Choroid plexus epithelial cell (primary cell): ENCODE results near the gene TRMO.

Experiments
- DNase-seq: peaks from one replicate; pipeline ENCODE4 v3.0.0-alpha.2; 2010; ENCODE audit warnings: low read depth
- H3K4me3 ChIP-seq: 2 replicates; pipeline ENCODE4 v1.5.1; 2011; ENCODE audit warnings: low read depth, mild to moderate bottlenecking, control low read depth, low read length, moderate library complexity
- TF ChIP-seq, protein P1 (sequence below): conservative IDR thresholded peaks from 2 replicates; pipeline ENCODE4 v1.5.1; 2011; ENCODE audit warnings: low read depth, mild to moderate bottlenecking, control low read depth, inconsistent platforms, low read length, moderate library complexity

Gene TRMO

DNA sequence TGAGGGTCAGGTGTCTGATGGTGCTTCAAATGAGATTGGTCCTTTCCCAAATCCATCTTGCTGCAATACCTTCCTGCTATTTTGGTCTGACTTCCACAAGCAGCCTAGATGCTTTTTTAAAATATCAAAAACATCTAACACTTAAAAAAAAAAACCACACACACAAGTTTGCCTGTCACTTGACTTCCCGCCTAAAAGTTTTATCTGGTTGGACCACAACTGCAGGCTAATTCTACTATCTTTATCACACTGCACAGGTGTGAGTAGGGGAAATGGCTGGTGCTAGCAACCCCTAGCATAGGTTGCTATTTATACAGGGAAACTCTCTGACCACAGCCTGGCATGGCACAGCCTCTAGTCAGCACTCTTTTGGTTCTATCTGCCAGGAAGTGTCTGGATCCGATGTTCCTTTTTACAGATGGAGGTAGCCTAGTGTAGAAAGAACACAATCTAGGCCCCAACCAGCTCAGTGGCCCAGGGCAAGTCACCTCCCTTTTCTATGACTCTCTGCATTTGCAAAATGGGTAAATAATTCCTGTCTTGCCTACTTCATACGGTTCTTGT lies 15.9 kb upstream of the TRMO start, which contains the start of gene HEMGN:
TSS of gene HEMGN (minus strand) at position 92 of the 564 bp plus-strand sequence. CDS start at position 56, 36 bp downstream.
- TF ChIP-seq, protein P1, sequence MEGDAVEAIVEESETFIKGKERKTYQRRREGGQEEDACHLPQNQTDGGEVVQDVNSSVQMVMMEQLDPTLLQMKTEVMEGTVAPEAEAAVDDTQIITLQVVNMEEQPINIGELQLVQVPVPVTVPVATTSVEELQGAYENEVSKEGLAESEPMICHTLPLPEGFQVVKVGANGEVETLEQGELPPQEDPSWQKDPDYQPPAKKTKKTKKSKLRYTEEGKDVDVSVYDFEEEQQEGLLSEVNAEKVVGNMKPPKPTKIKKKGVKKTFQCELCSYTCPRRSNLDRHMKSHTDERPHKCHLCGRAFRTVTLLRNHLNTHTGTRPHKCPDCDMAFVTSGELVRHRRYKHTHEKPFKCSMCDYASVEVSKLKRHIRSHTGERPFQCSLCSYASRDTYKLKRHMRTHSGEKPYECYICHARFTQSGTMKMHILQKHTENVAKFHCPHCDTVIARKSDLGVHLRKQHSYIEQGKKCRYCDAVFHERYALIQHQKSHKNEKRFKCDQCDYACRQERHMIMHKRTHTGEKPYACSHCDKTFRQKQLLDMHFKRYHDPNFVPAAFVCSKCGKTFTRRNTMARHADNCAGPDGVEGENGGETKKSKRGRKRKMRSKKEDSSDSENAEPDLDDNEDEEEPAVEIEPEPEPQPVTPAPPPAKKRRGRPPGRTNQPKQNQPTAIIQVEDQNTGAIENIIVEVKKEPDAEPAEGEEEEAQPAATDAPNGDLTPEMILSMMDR: no peak

DNA sequence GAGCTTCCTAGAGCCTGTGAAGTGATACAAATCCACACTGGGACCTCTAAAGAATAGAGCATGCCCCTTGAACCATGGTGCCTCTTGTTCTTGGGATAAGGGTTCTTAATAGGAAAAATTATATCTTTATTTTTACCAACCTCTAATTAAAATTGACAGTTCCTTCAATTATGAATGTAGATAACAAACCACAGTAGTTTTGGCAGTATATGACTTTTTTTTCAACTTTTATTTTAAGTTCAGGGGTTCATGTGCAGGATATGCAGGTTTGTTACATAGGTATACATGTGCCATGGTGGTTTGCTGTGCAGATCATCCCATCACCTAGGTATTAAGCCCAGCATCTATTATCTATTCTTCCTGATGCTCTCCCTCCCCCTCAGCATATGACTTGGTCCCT lies 14.7 kb upstream of the TRMO start:
- no peak for DNase-seq
- TF ChIP-seq, protein P1: no peak
- no peak overlapping the region for H3K4me3 ChIP-seq

More for the DNA sequence above, 15.9 kb upstream of the TRMO start, which contains the start of gene HEMGN:
- no peak within 1 kb of the TSS for H3K4me3 ChIP-seq
- no peak for DNase-seq

- H3K4me3 ChIP-seq: no peak overlapping the region
- no peak for DNase-seq
- TF ChIP-seq, protein P1: no peak
Observed at GRCh38 chr9:97935276-97935675, 13.0 kb upstream of the TRMO start.

DNA sequence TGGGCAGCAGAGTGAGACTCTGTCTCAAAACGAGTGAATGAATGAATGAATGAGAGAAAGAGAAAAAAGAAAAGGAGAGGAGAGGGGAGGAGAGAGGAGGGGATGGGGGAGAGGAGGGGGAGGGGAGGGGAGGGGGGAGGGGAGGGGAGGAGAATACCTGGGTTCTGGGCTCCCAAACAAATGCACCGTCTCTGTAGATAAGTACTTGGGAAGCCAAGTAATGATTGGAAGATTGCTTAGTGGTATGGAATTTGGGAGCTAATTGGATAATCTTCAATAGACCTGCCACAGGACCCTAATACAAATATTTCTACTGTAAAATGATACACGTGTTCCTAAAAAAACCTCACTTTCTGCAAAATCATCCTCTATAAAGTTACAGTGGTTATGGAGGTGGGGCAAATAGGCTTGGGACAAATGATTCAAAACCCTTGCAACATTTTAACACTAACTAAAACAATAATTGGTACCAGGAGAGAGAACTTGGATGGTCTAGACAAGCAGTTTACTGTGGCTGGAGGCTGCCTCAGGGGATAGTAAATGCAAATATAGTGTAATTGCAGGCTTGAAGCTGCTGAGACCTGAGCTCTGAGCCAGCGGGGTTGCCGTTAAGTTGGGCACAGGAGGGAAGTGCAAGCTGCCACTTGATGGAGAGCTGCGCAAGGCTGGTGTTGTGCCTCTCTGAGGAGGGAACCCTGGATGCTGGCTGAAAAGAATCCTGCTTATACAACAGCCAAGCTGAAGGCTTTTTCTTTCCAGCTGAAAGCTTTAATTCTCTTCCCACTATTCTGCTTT lies 12.2 kb upstream of the TRMO start:
- TF ChIP-seq, protein P1: no peak
- no peak overlapping the region for H3K4me3 ChIP-seq
- DNase-seq: no peak

DNA sequence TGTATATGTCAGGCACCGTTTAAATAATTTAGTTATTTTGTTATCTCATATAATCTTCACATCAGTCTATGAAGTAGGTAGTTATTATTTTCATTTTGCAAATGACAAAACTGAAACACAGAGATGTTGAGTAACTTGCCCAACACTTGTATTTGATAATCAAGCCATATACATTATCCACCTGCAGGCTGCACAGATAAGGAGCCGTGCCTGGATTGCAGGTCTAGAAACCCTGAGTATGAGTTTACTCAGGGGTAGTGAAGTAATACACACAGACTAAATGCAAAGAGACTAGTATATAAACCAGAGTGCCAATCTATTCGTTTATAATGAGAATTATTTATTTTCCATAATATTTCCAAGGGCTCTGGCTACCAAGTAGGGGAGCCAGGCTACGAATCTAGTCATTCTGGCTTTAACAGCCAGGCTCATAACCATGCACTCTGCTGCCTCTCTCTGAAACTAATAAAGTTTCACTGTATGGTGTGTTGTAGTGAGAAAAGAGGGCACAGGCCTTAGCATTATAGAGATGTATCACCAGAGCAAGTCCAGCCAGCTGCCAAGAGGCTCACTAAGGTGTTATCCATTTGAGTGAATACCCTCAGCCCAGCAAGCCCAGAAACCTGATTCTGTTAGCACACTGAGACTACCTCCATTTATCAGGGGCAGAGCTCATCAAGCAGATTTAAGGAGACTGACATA lies 11.1 kb upstream of the TRMO start:
- no peak overlapping the region for H3K4me3 ChIP-seq
- TF ChIP-seq, protein P1: no peak
- DNase-seq: no peak

DNA sequence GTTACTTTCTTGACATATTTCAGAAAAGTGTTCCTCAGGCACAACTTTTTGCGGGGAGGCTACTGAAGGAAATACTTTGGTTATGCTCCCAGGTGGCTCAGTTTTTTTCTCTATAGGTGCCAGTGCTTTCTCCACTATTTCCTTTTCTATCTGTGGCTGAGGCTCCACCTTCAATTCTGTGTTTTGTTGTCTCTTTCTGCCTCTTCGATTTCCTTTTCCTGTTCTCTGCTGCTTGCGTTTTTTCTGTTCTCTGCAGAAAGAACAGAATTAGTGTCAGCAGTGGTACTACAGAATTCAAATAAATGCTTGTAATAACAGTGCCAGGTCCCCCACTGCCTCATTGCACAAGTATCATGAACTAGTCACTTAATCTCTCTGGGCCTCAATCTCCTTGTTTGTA lies 8.7 kb upstream of the TRMO start:
- DNase-seq: no peak
- TF ChIP-seq, protein P1: no peak
- H3K4me3 ChIP-seq: no peak overlapping the region
